ENCODE measurements around the gene CNTN4.

DNA sequence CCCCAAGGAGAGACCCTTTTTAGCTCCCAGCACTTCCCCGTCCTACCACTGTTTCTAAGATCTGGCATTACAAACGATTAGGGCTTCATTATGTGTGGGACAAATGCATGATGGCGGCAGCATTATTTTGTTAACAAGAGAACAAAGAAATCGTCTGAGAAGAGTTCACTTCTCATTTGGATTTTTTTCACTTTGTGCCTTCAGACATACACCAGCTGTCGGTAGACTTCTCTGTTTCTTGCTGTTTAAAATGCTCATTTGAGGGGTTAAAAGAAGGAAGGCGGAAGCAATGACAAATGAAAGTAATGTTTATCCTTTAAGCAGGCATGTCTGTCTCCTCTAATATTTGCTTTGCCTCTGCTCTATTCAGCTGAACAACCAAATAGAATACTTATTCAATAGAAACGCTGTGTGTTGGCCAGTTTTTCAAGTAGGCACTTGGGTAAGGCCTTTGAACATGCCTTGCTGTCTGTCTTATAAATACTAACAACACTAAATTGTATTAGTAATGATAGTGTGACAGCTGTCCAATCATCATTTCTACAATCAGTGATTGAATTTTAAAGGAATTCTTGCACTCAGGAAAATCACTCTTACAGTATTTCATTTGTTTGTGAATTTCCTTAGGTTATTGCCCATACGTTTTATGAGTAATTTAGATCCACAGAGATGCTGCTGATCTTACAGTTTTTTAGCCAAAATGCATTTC is 629.1 kb downstream of the CNTN4 start:
- TF ChIP-seq, protein P1, sequence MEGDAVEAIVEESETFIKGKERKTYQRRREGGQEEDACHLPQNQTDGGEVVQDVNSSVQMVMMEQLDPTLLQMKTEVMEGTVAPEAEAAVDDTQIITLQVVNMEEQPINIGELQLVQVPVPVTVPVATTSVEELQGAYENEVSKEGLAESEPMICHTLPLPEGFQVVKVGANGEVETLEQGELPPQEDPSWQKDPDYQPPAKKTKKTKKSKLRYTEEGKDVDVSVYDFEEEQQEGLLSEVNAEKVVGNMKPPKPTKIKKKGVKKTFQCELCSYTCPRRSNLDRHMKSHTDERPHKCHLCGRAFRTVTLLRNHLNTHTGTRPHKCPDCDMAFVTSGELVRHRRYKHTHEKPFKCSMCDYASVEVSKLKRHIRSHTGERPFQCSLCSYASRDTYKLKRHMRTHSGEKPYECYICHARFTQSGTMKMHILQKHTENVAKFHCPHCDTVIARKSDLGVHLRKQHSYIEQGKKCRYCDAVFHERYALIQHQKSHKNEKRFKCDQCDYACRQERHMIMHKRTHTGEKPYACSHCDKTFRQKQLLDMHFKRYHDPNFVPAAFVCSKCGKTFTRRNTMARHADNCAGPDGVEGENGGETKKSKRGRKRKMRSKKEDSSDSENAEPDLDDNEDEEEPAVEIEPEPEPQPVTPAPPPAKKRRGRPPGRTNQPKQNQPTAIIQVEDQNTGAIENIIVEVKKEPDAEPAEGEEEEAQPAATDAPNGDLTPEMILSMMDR (IDR thresholded peaks at IDR 0.05; ENCODE audit: insufficient read depth, low read length): no peak
- no peak for TF ChIP-seq POLR2AphosphoS5 (IDR thresholded peaks at IDR 0.05; ENCODE audit: low read depth)
- no peak for TF ChIP-seq GABPA (IDR thresholded peaks at IDR 0.05; ENCODE audit: low read depth)
- TF ChIP-seq, protein P2, sequence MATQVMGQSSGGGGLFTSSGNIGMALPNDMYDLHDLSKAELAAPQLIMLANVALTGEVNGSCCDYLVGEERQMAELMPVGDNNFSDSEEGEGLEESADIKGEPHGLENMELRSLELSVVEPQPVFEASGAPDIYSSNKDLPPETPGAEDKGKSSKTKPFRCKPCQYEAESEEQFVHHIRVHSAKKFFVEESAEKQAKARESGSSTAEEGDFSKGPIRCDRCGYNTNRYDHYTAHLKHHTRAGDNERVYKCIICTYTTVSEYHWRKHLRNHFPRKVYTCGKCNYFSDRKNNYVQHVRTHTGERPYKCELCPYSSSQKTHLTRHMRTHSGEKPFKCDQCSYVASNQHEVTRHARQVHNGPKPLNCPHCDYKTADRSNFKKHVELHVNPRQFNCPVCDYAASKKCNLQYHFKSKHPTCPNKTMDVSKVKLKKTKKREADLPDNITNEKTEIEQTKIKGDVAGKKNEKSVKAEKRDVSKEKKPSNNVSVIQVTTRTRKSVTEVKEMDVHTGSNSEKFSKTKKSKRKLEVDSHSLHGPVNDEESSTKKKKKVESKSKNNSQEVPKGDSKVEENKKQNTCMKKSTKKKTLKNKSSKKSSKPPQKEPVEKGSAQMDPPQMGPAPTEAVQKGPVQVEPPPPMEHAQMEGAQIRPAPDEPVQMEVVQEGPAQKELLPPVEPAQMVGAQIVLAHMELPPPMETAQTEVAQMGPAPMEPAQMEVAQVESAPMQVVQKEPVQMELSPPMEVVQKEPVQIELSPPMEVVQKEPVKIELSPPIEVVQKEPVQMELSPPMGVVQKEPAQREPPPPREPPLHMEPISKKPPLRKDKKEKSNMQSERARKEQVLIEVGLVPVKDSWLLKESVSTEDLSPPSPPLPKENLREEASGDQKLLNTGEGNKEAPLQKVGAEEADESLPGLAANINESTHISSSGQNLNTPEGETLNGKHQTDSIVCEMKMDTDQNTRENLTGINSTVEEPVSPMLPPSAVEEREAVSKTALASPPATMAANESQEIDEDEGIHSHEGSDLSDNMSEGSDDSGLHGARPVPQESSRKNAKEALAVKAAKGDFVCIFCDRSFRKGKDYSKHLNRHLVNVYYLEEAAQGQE (IDR thresholded peaks at IDR 0.05; ENCODE audit: insufficient replicate concordance, low read depth): no peak
- TF ChIP-seq SPI1 (IDR thresholded peaks at IDR 0.05; ENCODE audit: borderline replicate concordance, low read depth): no peak
